Activated T-cell treated with anti-CD3 and anti-CD28 coated beads for 1 hour (primary cell): ENCODE data around the gene GASK1A.
"Not testable (repeated sequence)": the region's sequence is repeated elsewhere in the genome, so short reads cannot be mapped to it uniquely, and the experiment has no call there.

Source experiments
- DNase-seq: peaks from one replicate; pipeline ENCODE4 v3.0.0-alpha.2; 2020; ENCODE audit warnings: low read depth

Gene GASK1A

GRCh38 chr3:43063114-43063513 lies 84.0 kb downstream of the GASK1A start:
- DNase-seq: no peak

- DNase-seq: not testable (repeated sequence)
Observed at GRCh38 chr3:43070670-43071069, 91.6 kb downstream of the GASK1A start.

- DNase-seq: no peak
Observed at GRCh38 chr3:43071313-43071893, 92.3 kb downstream of the GASK1A start.

- no peak for DNase-seq
Observed at GRCh38 chr3:43072361-43072760, 93.2 kb downstream of the GASK1A start.

- no peak for DNase-seq
Observed at GRCh38 chr3:43073116-43073835, 94.2 kb downstream of the GASK1A start.

- no peak for DNase-seq
Observed at GRCh38 chr3:43073836-43074220, 94.7 kb downstream of the GASK1A start.

GRCh38 chr3:43074482-43074881 lies 95.4 kb downstream of the GASK1A start:
- no peak for DNase-seq

- DNase-seq: no peak
Observed at GRCh38 chr3:43074901-43075689, 96.0 kb downstream of the GASK1A start.

GRCh38 chr3:43075904-43076661 lies 97.0 kb downstream of the GASK1A start:
- no peak for DNase-seq

GRCh38 chr3:43076857-43077256 lies 97.7 kb downstream of the GASK1A start:
- DNase-seq: no peak

GRCh38 chr3:43077261-43077660 lies 98.2 kb downstream of the GASK1A start:
- DNase-seq: no peak

GRCh38 chr3:43077707-43078106 lies 98.6 kb downstream of the GASK1A start:
- DNase-seq: no peak

- DNase-seq: no peak
Observed at GRCh38 chr3:43079536-43080332, 100.6 kb downstream of the GASK1A start.

- no peak for DNase-seq
Observed at GRCh38 chr3:43080726-43081568, 101.8 kb downstream of the GASK1A start.

GRCh38 chr3:43081796-43082195 lies 102.7 kb downstream of the GASK1A start:
- DNase-seq: no peak

- no peak for DNase-seq
Observed at GRCh38 chr3:43082457-43082856, 103.3 kb downstream of the GASK1A start.

- no peak for DNase-seq
Observed at GRCh38 chr3:43086460-43087165, 107.5 kb downstream of the GASK1A start.

- no peak for DNase-seq
Observed at GRCh38 chr3:43087249-43087776, 108.2 kb downstream of the GASK1A start.

- DNase-seq: no peak
Observed at GRCh38 chr3:43089081-43089480, 110.0 kb downstream of the GASK1A start.

- DNase-seq: no peak
Observed at GRCh38 chr3:43090238-43090637, 111.1 kb downstream of the GASK1A start.
